K562 (cell line): Measurements from ENCODE around the gene FCSK. TPM values are rescaled to one million over a fixed set of nuclear protein-coding genes. Genes with fewer than 3 reads are reported as not detected.

ENCODE experiments used
- CTCFL ChIP-seq: IDR thresholded peaks from 2 replicates; pipeline ENCODE4 v1.6.1; 2011; ENCODE audit warnings: borderline replicate concordance, low read depth, mild to moderate bottlenecking, moderate library complexity, low read length; ENCODE audit not compliant: insufficient read depth, poor library complexity, severe bottlenecking
- HMBOX1 ChIP-seq: sonication (generic); IDR thresholded peaks from 2 replicates; pipeline ENCODE4 v1.6.1; 2016
- KAT8 ChIP-seq: fragments of 450-650 bp; IDR thresholded peaks from 2 replicates; pipeline ENCODE4 v1.6.1; 2016; ENCODE audit warnings: low read depth, mild to moderate bottlenecking
- MBD2 ChIP-seq: sonication (generic); IDR thresholded peaks from 2 replicates; pipeline ENCODE4 v1.6.1; 2016; ENCODE audit warnings: low read depth, borderline replicate concordance
- MCM7 ChIP-seq, 2 experiments: fragments of 450-650 bp; IDR thresholded peaks; 2 replicates each; pipeline ENCODE4 v1.6.1; 2016 to 2018
- RB1 ChIP-seq: fragments of 450-650 bp; IDR thresholded peaks from 2 replicates; pipeline ENCODE4 v1.6.1; 2017; ENCODE audit warnings: low read depth, mild to moderate bottlenecking
- RHOXF2B ChIP-seq: fragments of 250-450 bp; sonication (Bioruptor Pico); conservative IDR thresholded peaks from 2 replicates; pipeline ENCODE4 v1.5.1; 2021
- SAP30 ChIP-seq: fragments of 200-600 bp; sonication (generic); IDR thresholded peaks from 2 replicates; pipeline ENCODE4 v1.6.1; 2012; ENCODE audit warnings: borderline replicate concordance, low read depth, mild to moderate bottlenecking, moderate library complexity, low read length, control low read depth, inconsistent platforms; ENCODE audit not compliant: insufficient read depth, poor library complexity, severe bottlenecking
- SIN3A ChIP-seq, 2 experiments: fragments of 150-350 bp in 1 of 2; IDR thresholded peaks; 2 replicates each; pipeline ENCODE4 v1.6.1; 2011 to 2016; ENCODE audit warnings: borderline replicate concordance in 2 of 2, low read depth in 2 of 2, low read length in 2 of 2, mild to moderate bottlenecking in 2 of 2, moderate library complexity in 2 of 2; ENCODE audit not compliant: control insufficient read depth in 1 of 2
- SMAD4 ChIP-seq: fragments of 250-450 bp; sonication (Bioruptor Pico); conservative IDR thresholded peaks from 2 replicates; pipeline ENCODE4 v1.8.0; 2021; ENCODE audit warnings: inconsistent platforms, mild to moderate bottlenecking, moderate library complexity
- SNAPC5 ChIP-seq: fragments of 250-450 bp; sonication (Bioruptor Pico); IDR thresholded peaks from 2 replicates; pipeline ENCODE4 v1.8.0; 2021; ENCODE audit warnings: moderate library complexity, mild to moderate bottlenecking, inconsistent platforms
- SP2 ChIP-seq: IDR thresholded peaks from 2 replicates; pipeline ENCODE4 v1.6.1; 2011; ENCODE audit warnings: mild to moderate bottlenecking, low read depth, low read length, moderate library complexity; ENCODE audit not compliant: poor library complexity, severe bottlenecking; ENCODE audit errors: extremely low read depth
- SRSF3 ChIP-seq: fragments of 200-400 bp; formaldehyde crosslinking; IDR thresholded peaks from 2 replicates; pipeline ENCODE4 v1.6.1; 2016; ENCODE audit warnings: mild to moderate bottlenecking, low read length, moderate library complexity; ENCODE audit not compliant: insufficient read depth
- TAF1 ChIP-seq: IDR thresholded peaks from 2 replicates; pipeline ENCODE4 v1.6.1; 2011; ENCODE audit warnings: mild to moderate bottlenecking, low read length, moderate library complexity; ENCODE audit not compliant: insufficient read depth, control insufficient read depth, severe bottlenecking; ENCODE audit errors: extremely low read depth
- ZFX ChIP-seq: sonication (generic); formaldehyde crosslinking; IDR thresholded peaks from 2 replicates; pipeline ENCODE4 v1.8.0; 2022; ENCODE audit warnings: mild to moderate bottlenecking, missing genetic modification reagents, moderate library complexity
- ZNF224 ChIP-seq: sonication (generic); formaldehyde crosslinking; IDR thresholded peaks from 2 replicates; pipeline ENCODE4 v1.8.0; 2022; ENCODE audit warnings: mild to moderate bottlenecking, missing genetic modification reagents
- ZNF707 ChIP-seq: fragments of 250-450 bp; sonication (Bioruptor Pico); conservative IDR thresholded peaks from 2 replicates; pipeline ENCODE4 v1.8.0; 2022; ENCODE audit warnings: inconsistent platforms, mild to moderate bottlenecking, moderate library complexity
- polyA plus RNA-seq, 8 experiments: library from polyadenylated mRNA; depleted of rRNA in 4 of 8; stranded (reverse) in 5 of 8; unstranded in 3 of 8; fragments of >200 nt; fragmentation: Nextera tagmentation in 2 of 8; fragmentation: Illumina TruSeq in 1 of 8; extraction: Ambion mirVana in 2 of 8; extraction: Trizol in 1 of 8; gene quantifications; 2 replicates each; pipeline versions ENCODE4 v1.2.1 to v1.2.3, GENCODE V29; 2011 to 2014; ENCODE audit warnings: inconsistent platforms in 1 of 8, missing spikeins in 1 of 8
- total RNA-seq, 7 experiments: library from RNA; depleted of rRNA in 6 of 7; stranded (reverse); fragments of >200 nt in 6 of 7; fragmentation: Illumina TruSeq in 2 of 7; extraction: Trizol in 2 of 7; gene quantifications; 2 replicates each; pipeline versions ENCODE4 v1.2.1 to v1.2.3, GENCODE V29; 2011 to 2021; ENCODE audit warnings: low replicate concordance in 1 of 7

Gene FCSK
- total and polyA plus RNA-seq, 9 of the 15 experiments (the other 6 are each of a cell fraction or from before 2014, with no cell fraction given): 0.92 to 18.6 (median 8.3) TPM

GRCh38 chr16:70438585-70438968 lies 15.8 kb upstream of the FCSK start (continued):
- TF ChIP-seq SIN3A (IDR thresholded peaks at IDR 0.05; ENCODE audit: borderline replicate concordance in 2 of 2, control insufficient read depth in 1 of 2, low read depth in 2 of 2, low read length in 2 of 2) (peak in 1 of 2 experiments; percentile 41; a peak in 1 of 4 replicates), SNAPC5 (CRISPR knock-in tag) (no peak), RB1 (peak; percentile 15; the same call in 1 of the 2 replicates), ZFX (CRISPR knock-in tag) (peak; percentile 5; the same call in 1 of the 2 replicates), ZNF707 (CRISPR knock-in tag) (no peak), SP2 (no peak), TAF1 (peak; percentile 1), ZNF224 (CRISPR knock-in tag) (no peak), SAP30 (no peak), RHOXF2B (CRISPR knock-in tag) (no peak), HMBOX1 (no peak), SMAD4 (CRISPR knock-in tag) (no peak), SRSF3 (no peak), MCM7 (IDR thresholded peaks at IDR 0.05) (no peak), CTCFL (peak; percentile 5), MBD2 (no peak), KAT8 (no peak)
- TF ChIP-seq, all 486 proteins: peak for 9
